ENCODE data around the gene PHYH. TPM values are rescaled to one million over a fixed set of nuclear protein-coding genes. Genes with fewer than 3 reads are reported as not detected.
A peak's percentile ranks its signal among the peaks of the same experiment; 100 is the strongest.

Gene PHYH
- total RNA-seq, 4 donors from 2014 or later: 31.9 to 53.4 (median 36.4) TPM

DNA sequence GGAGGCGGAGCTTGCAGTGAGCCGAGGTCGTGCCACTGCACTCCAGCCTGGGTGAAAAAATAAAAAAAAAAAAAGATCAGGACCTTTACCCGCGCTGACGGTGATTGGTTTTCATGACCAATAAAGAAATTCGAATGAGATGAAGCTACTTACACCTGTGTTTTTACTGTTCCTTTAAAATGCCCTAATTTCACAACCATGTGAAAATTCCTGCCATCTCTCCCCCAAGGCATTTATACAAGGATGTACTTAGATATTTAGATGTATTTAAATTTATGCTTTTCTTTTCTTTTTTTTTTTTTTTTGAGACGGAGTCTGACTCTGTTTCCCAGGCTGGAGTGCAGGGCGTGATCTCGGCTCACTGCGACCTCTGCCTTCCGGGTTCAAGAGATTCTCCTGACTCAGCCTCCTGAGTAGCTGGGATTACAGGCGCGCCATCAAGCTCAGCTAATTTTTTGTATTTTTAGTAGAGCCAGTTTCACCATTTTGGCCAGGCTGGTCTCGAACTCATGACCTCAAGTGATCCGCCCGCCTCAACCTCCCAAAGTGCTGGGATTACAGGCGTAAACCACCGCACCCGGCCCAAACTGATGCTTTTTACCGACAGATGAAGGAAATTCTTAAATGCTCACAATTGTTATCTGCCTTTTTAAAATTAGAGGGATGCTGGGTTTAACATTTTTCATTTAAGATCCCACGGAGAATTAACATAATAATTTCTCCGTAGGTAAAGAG lies 3.1 kb upstream of the PHYH start:
- Histone ChIP-seq H3K4me1 (peaks cover 0 to 38% (median 0%) of the 10 kb centered on the region in 3 donors), H3K9me3 (no peaks in the 10 kb centered on the region), H3K27me3 (no peaks in the 10 kb centered on the region), H3K27ac (peak overlapping the region in 3 of 4 donors; percentile 98 to 100 (median 99)), H3K36me3 (no peaks in the 10 kb centered on the region), H3K4me3 (peak overlapping the region in 1 of 2 donors; percentile 67)
- ATAC-seq: no peak
- WGBS, 2 donors (ENCODE audit: low coverage in 1 of 2): 79 to 83% methylated on average over 15 to 22 of the region's 23 CpGs
- TF ChIP-seq POLR2A (IDR thresholded peaks at IDR 0.05) (no peak), POLR2AphosphoS5 (IDR thresholded peaks at IDR 0.05) (no peak), EP300 (IDR thresholded peaks at IDR 0.05) (no peak)
- TF ChIP-seq, protein P1, sequence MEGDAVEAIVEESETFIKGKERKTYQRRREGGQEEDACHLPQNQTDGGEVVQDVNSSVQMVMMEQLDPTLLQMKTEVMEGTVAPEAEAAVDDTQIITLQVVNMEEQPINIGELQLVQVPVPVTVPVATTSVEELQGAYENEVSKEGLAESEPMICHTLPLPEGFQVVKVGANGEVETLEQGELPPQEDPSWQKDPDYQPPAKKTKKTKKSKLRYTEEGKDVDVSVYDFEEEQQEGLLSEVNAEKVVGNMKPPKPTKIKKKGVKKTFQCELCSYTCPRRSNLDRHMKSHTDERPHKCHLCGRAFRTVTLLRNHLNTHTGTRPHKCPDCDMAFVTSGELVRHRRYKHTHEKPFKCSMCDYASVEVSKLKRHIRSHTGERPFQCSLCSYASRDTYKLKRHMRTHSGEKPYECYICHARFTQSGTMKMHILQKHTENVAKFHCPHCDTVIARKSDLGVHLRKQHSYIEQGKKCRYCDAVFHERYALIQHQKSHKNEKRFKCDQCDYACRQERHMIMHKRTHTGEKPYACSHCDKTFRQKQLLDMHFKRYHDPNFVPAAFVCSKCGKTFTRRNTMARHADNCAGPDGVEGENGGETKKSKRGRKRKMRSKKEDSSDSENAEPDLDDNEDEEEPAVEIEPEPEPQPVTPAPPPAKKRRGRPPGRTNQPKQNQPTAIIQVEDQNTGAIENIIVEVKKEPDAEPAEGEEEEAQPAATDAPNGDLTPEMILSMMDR (IDR thresholded peaks at IDR 0.05): no peak

DNA sequence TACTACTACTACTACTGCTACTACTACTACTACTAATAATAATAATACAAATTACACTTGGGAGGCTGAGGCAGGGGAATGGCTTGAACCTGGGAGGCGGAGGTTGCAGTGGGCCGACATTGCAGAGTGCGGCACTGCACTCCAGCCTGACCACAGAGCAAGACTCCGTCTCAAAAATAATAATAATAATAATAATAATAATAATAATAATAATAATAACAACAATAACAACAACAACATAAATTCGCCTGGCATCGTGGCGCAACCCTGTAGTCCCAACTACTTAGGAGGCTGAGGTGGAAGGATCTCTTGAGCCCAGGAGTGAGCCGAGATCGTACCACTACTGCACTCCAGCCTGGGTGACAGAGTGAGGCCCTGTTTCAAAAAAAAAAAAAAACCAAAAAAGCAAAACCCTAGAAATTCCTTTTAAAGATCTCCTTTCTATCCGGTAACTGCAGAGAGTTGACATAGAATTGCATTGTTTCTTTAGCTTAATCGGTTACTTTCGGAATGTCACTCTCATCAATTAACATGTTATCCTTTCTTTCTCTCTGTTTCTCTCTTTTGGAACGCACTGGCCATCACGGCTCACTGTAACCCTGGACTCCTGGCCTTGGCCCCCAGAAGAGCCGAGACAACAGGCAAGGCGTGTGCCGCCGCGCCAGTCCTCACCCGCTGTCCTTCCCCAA lies 972 bp downstream of the PHYH start:
- H3K27me3 ChIP-seq: no peaks in the 10 kb centered on the region
- peak overlapping the region; percentile 98 to 100 (median 98) for H3K27ac ChIP-seq
- no peak for ATAC-seq
- H3K9me3 ChIP-seq: no peaks in the 10 kb centered on the region
- peaks cover 0 to 39% (median 0%) of the 10 kb centered on the region in 3 donors for H3K4me1 ChIP-seq
- peaks cover 0 to 20% of the 10 kb centered on the region in 2 donors for H3K36me3 ChIP-seq
- H3K4me3 ChIP-seq: peak overlapping the region; percentile 87 to 91
- TF ChIP-seq, protein P1 (IDR thresholded peaks at IDR 0.05): no peak
- TF ChIP-seq POLR2A (IDR thresholded peaks at IDR 0.05) (no peak), POLR2AphosphoS5 (IDR thresholded peaks at IDR 0.05) (no peak), EP300 (IDR thresholded peaks at IDR 0.05) (no peak)
- 3 to 21% methylated on average over 9 to 14 of the region's 20 CpGs for WGBS, 2 donors (ENCODE audit: low coverage in 1 of 2)

DNA sequence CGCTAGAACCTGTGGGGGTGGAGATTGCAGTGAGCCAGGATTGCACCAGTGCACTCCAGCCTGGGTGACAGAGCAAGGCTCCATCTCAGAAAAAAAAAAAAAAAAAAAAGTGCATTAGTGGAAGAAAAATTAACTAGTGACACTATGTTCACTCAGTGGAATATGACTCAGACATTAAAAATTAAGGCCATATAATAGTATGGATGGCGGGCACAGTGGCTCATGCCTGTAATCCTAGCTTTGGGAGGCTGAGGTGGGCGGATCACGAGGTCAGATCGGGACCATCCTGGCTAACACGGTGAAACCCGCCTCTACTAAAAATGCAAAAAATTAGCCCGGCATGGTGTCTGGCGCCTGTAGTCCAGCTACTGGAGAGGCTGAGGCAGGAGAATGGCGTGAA lies 3.4 kb downstream of the PHYH start:
- no peak for ATAC-seq
- Histone ChIP-seq H3K4me3 (no peak overlapping the region), H3K4me1 (peaks cover 0 to 29% (median 0%) of the 10 kb centered on the region in 3 donors), H3K36me3 (peaks cover 0 to 44% of the 10 kb centered on the region in 2 donors), H3K9me3 (no peaks in the 10 kb centered on the region), H3K27me3 (no peaks in the 10 kb centered on the region), H3K27ac (no peak overlapping the region)
- TF ChIP-seq EP300 (IDR thresholded peaks at IDR 0.05) (no peak), POLR2A (IDR thresholded peaks at IDR 0.05) (no peak), POLR2AphosphoS5 (IDR thresholded peaks at IDR 0.05) (no peak)
- TF ChIP-seq, protein P1 (IDR thresholded peaks at IDR 0.05): no peak
- 83 to 88% methylated on average over 6 to 9 of the region's 10 CpGs for WGBS, 2 donors (ENCODE audit: low coverage in 1 of 2)

DNA sequence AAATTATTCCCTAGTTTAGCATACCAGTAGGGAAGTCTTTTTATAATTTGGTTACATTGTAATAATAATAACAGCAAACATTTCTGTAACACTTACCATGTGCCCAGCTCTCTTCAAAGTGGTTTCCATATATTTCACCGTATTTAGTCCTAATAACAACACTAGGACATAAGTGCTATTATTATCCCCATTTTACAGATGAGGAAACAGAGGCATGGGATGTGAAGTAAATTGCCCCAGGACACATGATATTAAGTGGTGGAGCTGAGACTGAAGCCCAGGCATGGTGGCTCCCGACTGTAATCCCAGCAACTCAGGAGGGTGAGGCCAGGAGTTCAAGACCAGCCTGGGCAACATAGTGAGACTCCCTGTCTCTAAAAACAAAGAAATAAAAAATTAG lies 5.1 kb downstream of the PHYH start:
- Histone ChIP-seq H3K27ac (no peak overlapping the region), H3K36me3 (peaks cover 0 to 61% of the 10 kb centered on the region in 2 donors), H3K27me3 (no peaks in the 10 kb centered on the region), H3K9me3 (no peaks in the 10 kb centered on the region), H3K4me3 (no peak overlapping the region), H3K4me1 (peaks cover 0 to 14% (median 0%) of the 10 kb centered on the region in 3 donors)
- TF ChIP-seq, protein P1 (IDR thresholded peaks at IDR 0.05): no peak
- TF ChIP-seq EP300 (IDR thresholded peaks at IDR 0.05) (no peak), POLR2AphosphoS5 (IDR thresholded peaks at IDR 0.05) (no peak), POLR2A (IDR thresholded peaks at IDR 0.05) (no peak)
- ATAC-seq: no peak
- WGBS, 2 donors (ENCODE audit: low coverage in 1 of 2): 100% methylated on average over 2 of the region's 2 CpGs

All from gastroesophageal sphincter (tissue), 4 donors.